HL-60 (cell line): ENCODE measurements around the gene NEK7.

ENCODE experiments used
- POLR2AphosphoS5 ChIP-seq: IDR thresholded peaks from 2 replicates; pipeline ENCODE4 v1.6.1; 2012; ENCODE audit warnings: low read depth
- TF ChIP-seq, protein P1 (sequence below): IDR thresholded peaks from one replicate; pipeline ENCODE4 v1.5.1; 2011; ENCODE audit warnings: low read length, control low read depth, inconsistent platforms; ENCODE audit not compliant: insufficient read depth
- TF ChIP-seq, protein P2 (sequence below): IDR thresholded peaks from 2 replicates; pipeline ENCODE4 v1.6.1; 2012; ENCODE audit warnings: low read depth; ENCODE audit not compliant: insufficient replicate concordance

DNA sequence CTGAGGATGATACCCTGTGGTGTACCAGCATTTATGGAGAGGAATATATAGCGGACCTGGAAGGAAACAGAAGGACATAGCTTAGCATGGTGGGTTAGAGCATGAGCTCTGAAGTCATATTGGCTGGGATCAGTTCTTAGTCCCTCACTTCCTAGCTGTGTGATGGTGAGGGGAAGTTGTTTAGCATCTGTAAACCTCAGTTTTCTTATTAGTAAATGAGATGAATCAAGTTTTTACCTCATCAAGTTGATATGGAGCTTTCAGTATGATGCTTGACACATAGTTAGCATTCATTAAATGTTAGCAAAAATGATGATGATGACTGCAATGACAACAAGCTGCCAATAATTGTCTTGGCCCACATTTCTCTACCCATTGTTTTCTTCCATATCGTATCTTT, 84.8 kb downstream of the NEK7 start:
- TF ChIP-seq, protein P1, sequence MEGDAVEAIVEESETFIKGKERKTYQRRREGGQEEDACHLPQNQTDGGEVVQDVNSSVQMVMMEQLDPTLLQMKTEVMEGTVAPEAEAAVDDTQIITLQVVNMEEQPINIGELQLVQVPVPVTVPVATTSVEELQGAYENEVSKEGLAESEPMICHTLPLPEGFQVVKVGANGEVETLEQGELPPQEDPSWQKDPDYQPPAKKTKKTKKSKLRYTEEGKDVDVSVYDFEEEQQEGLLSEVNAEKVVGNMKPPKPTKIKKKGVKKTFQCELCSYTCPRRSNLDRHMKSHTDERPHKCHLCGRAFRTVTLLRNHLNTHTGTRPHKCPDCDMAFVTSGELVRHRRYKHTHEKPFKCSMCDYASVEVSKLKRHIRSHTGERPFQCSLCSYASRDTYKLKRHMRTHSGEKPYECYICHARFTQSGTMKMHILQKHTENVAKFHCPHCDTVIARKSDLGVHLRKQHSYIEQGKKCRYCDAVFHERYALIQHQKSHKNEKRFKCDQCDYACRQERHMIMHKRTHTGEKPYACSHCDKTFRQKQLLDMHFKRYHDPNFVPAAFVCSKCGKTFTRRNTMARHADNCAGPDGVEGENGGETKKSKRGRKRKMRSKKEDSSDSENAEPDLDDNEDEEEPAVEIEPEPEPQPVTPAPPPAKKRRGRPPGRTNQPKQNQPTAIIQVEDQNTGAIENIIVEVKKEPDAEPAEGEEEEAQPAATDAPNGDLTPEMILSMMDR = no peak
- no peak for TF ChIP-seq POLR2AphosphoS5
- TF ChIP-seq, protein P2, sequence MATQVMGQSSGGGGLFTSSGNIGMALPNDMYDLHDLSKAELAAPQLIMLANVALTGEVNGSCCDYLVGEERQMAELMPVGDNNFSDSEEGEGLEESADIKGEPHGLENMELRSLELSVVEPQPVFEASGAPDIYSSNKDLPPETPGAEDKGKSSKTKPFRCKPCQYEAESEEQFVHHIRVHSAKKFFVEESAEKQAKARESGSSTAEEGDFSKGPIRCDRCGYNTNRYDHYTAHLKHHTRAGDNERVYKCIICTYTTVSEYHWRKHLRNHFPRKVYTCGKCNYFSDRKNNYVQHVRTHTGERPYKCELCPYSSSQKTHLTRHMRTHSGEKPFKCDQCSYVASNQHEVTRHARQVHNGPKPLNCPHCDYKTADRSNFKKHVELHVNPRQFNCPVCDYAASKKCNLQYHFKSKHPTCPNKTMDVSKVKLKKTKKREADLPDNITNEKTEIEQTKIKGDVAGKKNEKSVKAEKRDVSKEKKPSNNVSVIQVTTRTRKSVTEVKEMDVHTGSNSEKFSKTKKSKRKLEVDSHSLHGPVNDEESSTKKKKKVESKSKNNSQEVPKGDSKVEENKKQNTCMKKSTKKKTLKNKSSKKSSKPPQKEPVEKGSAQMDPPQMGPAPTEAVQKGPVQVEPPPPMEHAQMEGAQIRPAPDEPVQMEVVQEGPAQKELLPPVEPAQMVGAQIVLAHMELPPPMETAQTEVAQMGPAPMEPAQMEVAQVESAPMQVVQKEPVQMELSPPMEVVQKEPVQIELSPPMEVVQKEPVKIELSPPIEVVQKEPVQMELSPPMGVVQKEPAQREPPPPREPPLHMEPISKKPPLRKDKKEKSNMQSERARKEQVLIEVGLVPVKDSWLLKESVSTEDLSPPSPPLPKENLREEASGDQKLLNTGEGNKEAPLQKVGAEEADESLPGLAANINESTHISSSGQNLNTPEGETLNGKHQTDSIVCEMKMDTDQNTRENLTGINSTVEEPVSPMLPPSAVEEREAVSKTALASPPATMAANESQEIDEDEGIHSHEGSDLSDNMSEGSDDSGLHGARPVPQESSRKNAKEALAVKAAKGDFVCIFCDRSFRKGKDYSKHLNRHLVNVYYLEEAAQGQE = no peak
